Neural progenitor cell (in vitro differentiated cells): Measurements from ENCODE around the gene PODN.

Experiments used
- CTCF ChIP-seq: fragments of 200-600 bp; sonication (generic); IDR thresholded peaks from 2 replicates; pipeline ENCODE4 v1.5.1; 2017; ENCODE audit warnings: antibody characterized with exemption, mild to moderate bottlenecking
- EZH2 ChIP-seq: fragments of 200-600 bp; sonication (generic); IDR thresholded peaks from 2 replicates; pipeline ENCODE4 v1.6.1; 2017; ENCODE audit warnings: antibody characterized with exemption, mild to moderate bottlenecking, moderate library complexity
- EZH2phosphoT487 ChIP-seq: fragments of 200-600 bp; sonication (generic); IDR thresholded peaks from 2 replicates; pipeline ENCODE4 v1.6.1; 2017; ENCODE audit warnings: antibody characterized with exemption

DNA sequence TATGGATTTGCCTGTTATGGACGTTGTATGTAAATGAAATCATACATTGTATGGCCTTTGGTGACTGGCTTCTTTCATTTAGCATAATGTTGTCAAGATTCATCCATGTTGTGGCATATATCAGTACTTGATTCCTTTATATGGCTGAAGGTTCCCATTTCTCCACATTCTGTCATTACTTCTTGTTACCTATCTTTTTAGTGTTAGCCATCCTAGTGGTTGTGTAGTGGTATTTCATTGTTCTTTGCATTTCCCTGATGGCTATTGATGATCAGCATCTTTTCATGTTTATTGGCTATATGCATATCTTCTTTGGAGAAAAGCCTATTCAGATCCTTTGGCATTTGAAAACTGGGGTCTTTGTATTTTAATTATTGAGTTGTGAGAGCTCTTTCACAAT lies 39.8 kb upstream of the PODN start:
- TF ChIP-seq EZH2, result no peak
- no peak for TF ChIP-seq CTCF
- no peak for TF ChIP-seq EZH2phosphoT487
